HepG2 (cell line): ENCODE measurements around the gene B9D2. TPM values are rescaled to one million over a fixed set of nuclear protein-coding genes. Genes with fewer than 3 reads are reported as not detected.
A peak's percentile ranks its signal among the peaks of the same experiment; 100 is the strongest.

Source experiments
- ARNT2 ChIP-seq: sonication (generic); formaldehyde crosslinking; IDR thresholded peaks from 2 replicates; pipeline ENCODE4 v1.8.0; 2022; ENCODE audit warnings: mild to moderate bottlenecking, low read depth, missing genetic modification reagents, moderate library complexity
- BRF2 ChIP-seq: sonication (generic); formaldehyde crosslinking; IDR thresholded peaks from 2 replicates; pipeline ENCODE4 v1.8.1; 2022; ENCODE audit warnings: mild to moderate bottlenecking, missing genetic modification reagents
- CREBL2 ChIP-seq: sonication (generic); formaldehyde crosslinking; IDR thresholded peaks from 2 replicates; pipeline ENCODE4 v1.8.1; 2023; ENCODE audit warnings: missing genetic modification reagents, mild to moderate bottlenecking, borderline replicate concordance
- FOXK1 ChIP-seq: sonication (generic); formaldehyde crosslinking; IDR thresholded peaks from 2 replicates; pipeline ENCODE4 v1.4.0; 2020; ENCODE audit warnings: low read depth, missing genetic modification reagents, borderline replicate concordance
- IRX3 ChIP-seq: sonication (generic); formaldehyde crosslinking; IDR thresholded peaks from 2 replicates; pipeline ENCODE4 v1.8.1; 2023; ENCODE audit warnings: mild to moderate bottlenecking, low read depth, missing genetic modification reagents, borderline replicate concordance
- KDM6A ChIP-seq: IDR thresholded peaks from 2 replicates; pipeline ENCODE4 v1.6.1; 2016; ENCODE audit warnings: low read depth
- KLF15 ChIP-seq: sonication (generic); formaldehyde crosslinking; IDR thresholded peaks from 2 replicates; pipeline ENCODE4 v1.8.1; 2023; ENCODE audit warnings: borderline replicate concordance, mild to moderate bottlenecking, inconsistent platforms, missing genetic modification reagents, mixed read lengths
- KLF9 ChIP-seq: IDR thresholded peaks from 2 replicates; pipeline ENCODE4 v1.6.1; 2016; ENCODE audit warnings: low read depth
- MIXL1 ChIP-seq: IDR thresholded peaks from 2 replicates; pipeline ENCODE4 v1.6.1; 2016
- RNF2 ChIP-seq: fragments of 450-650 bp; conservative IDR thresholded peaks from 2 replicates; pipeline ENCODE4 v1.6.1; 2016; ENCODE audit warnings: low read depth
- TOPORS ChIP-seq: sonication (generic); formaldehyde crosslinking; IDR thresholded peaks from 2 replicates; pipeline ENCODE4 v1.8.0; 2023; ENCODE audit warnings: mild to moderate bottlenecking, missing genetic modification reagents
- TSC22D2 ChIP-seq: sonication (generic); formaldehyde crosslinking; IDR thresholded peaks from 2 replicates; pipeline ENCODE4 v1.5.1; 2020; ENCODE audit warnings: missing genetic modification reagents, mild to moderate bottlenecking, borderline replicate concordance
- ZBTB40 ChIP-seq, 2 experiments: fragments of 450-650 bp in 1 of 2; sonication (generic) in 1 of 2; formaldehyde crosslinking in 1 of 2; IDR thresholded peaks; 2 replicates each; pipeline versions ENCODE4 v1.6.1 to v1.8.0; 2016 to 2022; ENCODE audit warnings: antibody characterized with exemption in 1 of 2, mild to moderate bottlenecking in 1 of 2, missing genetic modification reagents in 1 of 2
- ZNF253 ChIP-seq: sonication (generic); formaldehyde crosslinking; IDR thresholded peaks from 2 replicates; pipeline ENCODE4 v1.8.0; 2022; ENCODE audit warnings: mild to moderate bottlenecking, missing genetic modification reagents, borderline replicate concordance
- ZNF292 ChIP-seq: sonication (generic); formaldehyde crosslinking; IDR thresholded peaks from 2 replicates; pipeline ENCODE4 v1.8.1; 2022; ENCODE audit warnings: mild to moderate bottlenecking, low read depth, missing genetic modification reagents, borderline replicate concordance
- ZNF550 ChIP-seq: sonication (generic); formaldehyde crosslinking; IDR thresholded peaks from 2 replicates; pipeline ENCODE4 v1.4.0; 2020; ENCODE audit warnings: mild to moderate bottlenecking, missing genetic modification reagents, borderline replicate concordance
- ZNF580 ChIP-seq: IDR thresholded peaks from 2 replicates; pipeline ENCODE4 v1.6.1; 2016; ENCODE audit warnings: low read depth, borderline replicate concordance
- ZNF777 ChIP-seq: sonication (generic); formaldehyde crosslinking; IDR thresholded peaks from 2 replicates; pipeline ENCODE4 v1.4.0; 2020; ENCODE audit warnings: missing genetic modification reagents
- ZSCAN22 ChIP-seq: sonication (generic); formaldehyde crosslinking; IDR thresholded peaks from 2 replicates; pipeline ENCODE4 v1.4.0; 2020; ENCODE audit warnings: mild to moderate bottlenecking, missing genetic modification reagents
- polyA plus RNA-seq, 8 experiments: library from polyadenylated mRNA; depleted of rRNA in 3 of 8; stranded (reverse) in 7 of 8; unstranded in 1 of 8; fragments of >200 nt; fragmentation: Illumina TruSeq in 4 of 8; extraction: Trizol in 4 of 8; gene quantifications; 2 replicates each; pipeline versions ENCODE4 v1.2.1 to v1.2.3, GENCODE V29; 2011 to 2016; ENCODE audit warnings: low read depth in 4 of 8, missing spikeins in 1 of 8, mixed read lengths in 1 of 8; ENCODE audit not compliant: insufficient read depth in 1 of 8
- total RNA-seq, 5 experiments: library from RNA; depleted of rRNA; stranded (reverse); fragments of >200 nt; fragmentation: Illumina TruSeq; extraction: Trizol; gene quantifications; 2 replicates each; pipeline ENCODE4 v1.2.3, GENCODE V29; 2016; ENCODE audit warnings: low read depth in 1 of 5

B9D2 gene
- total and polyA plus RNA-seq, 2 of the 13 experiments (the other 11 are each of a cell fraction or from before 2014, with no cell fraction given) = 3.1 to 4.4 TPM

- TF ChIP-seq ZBTB40 (IDR thresholded peaks at IDR 0.05) (no peak), ZBTB40 (CRISPR knock-in tag; IDR thresholded peaks at IDR 0.05) (no peak), TOPORS (CRISPR knock-in tag) (0 out of 2 replicates have a peak, but pooled peaks have one; percentile 5), MIXL1 (no peak), KDM6A (CRISPR knock-in tag) (no peak), ZNF292 (CRISPR knock-in tag) (no peak), BRF2 (CRISPR knock-in tag) (no peak), ARNT2 (no peak), ZNF550 (no peak), ZSCAN22 (CRISPR knock-in tag) (no peak), FOXK1 (peak; percentile 38; the same call in 1 of the 2 replicates), KLF15 (CRISPR knock-in tag) (no peak), CREBL2 (no peak), KLF9 (no peak), TSC22D2 (CRISPR knock-in tag) (no peak), ZNF777 (CRISPR knock-in tag) (no peak), ZNF253 (no peak), RNF2 (0 out of 2 replicates have a peak, but pooled peaks have one; percentile 49), ZNF580 (CRISPR knock-in tag) (0 out of 2 replicates have a peak, but pooled peaks have one; percentile 55), IRX3 (no peak)
Observed at GRCh38 chr19:41352609-41353465, 11.1 kb downstream of the B9D2 start (continued).
